Body of pancreas (tissue), 4 donors: Measurements from ENCODE around the gene CAPZA2. TPM values are rescaled to one million over a fixed set of nuclear protein-coding genes. Genes with fewer than 3 reads are reported as not detected.
A peak's percentile ranks its signal among the peaks of the same experiment; 100 is the strongest.

ENCODE experiments used
- ATAC-seq: fragments of 150-250 bp; one replicate; pipeline ENCODE4 v1.9.1; 2016
- DNase-seq, 4 donors: peaks; one replicate each; pipeline ENCODE4 v3.0.0-alpha.2; 2019
- H3K27ac ChIP-seq, 4 donors: fragments of 200-600 bp; sonication (generic); 1 replicate in 3 of 4; 2 replicates in 1 of 4; pipeline versions ENCODE4 v1.5.1 to v1.6.1; 2016 to 2019; ENCODE audit warnings: mild to moderate bottlenecking in 1 of 4, mixed read lengths in 1 of 4, moderate library complexity in 1 of 4
- H3K27me3 ChIP-seq, 2 donors: fragments of 200-600 bp; sonication (generic); one replicate each; pipeline ENCODE4 v1.6.0; 2016; ENCODE audit warnings: mild to moderate bottlenecking in 1 of 2
- H3K36me3 ChIP-seq, 2 donors: fragments of 200-600 bp; sonication (generic); replicated peaks in 1 of 2; 2 replicates each; pipeline ENCODE4 v1.5.1; 2016; ENCODE audit warnings: low read depth in 2 of 2; ENCODE audit not compliant: insufficient read depth in 1 of 2
- H3K4me1 ChIP-seq: fragments of 200-600 bp; sonication (generic); one replicate; pipeline ENCODE4 v1.6.0; 2016
- H3K4me3 ChIP-seq, 2 donors: fragments of 200-600 bp; sonication (generic); 1 replicate in 1 of 2; 2 replicates in 1 of 2; pipeline ENCODE4 v1.5.1; 2016 to 2019
- H3K9me3 ChIP-seq, 3 donors: fragments of 200-600 bp; sonication (generic); 1 replicate in 2 of 3; 2 replicates in 1 of 3; pipeline ENCODE4 v1.5.1; 2016
- POLR2A ChIP-seq, 3 donors: fragments of 450-650 bp; IDR thresholded peaks; one replicate each; pipeline ENCODE4 v1.6.1; 2016; ENCODE audit warnings: antibody characterized with exemption in 3 of 3, mild to moderate bottlenecking in 2 of 3
- WGBS, 2 donors: methylation state at CpG; one replicate each; pipeline ENCODE4 v1.1.5; 2017; 5-methylcytosine and 5-hydroxymethylcytosine counted together
- intact Hi-C: fragments of 100-400 bp; cut with DNase I; formaldehyde crosslinking; loops from one replicate; pipeline ENCODE4 v1.15.1; 2023
- total RNA-seq, 2 donors: library from RNA; depleted of rRNA; stranded (reverse); fragments of >200 nt; gene quantifications; one replicate each; pipeline ENCODE4 v1.1.0, GENCODE V29; 2016
- TF ChIP-seq, protein P1 (sequence below), 7 experiments: fragments of 450-650 bp in 4 of 7; fragments of 200-600 bp in 3 of 7; sonication (generic) in 3 of 7; IDR thresholded peaks; one replicate each; pipeline ENCODE4 v1.5.1; 2016 to 2019; ENCODE audit warnings: antibody characterized with exemption in 7 of 7

Gene CAPZA2
- total RNA-seq, 2 donors from 2014 or later: 53.1 to 53.4 TPM

GRCh38 chr7:116876664-116877442, 14.5 kb downstream of the CAPZA2 start:
- WGBS, 2 donors: 19 to 23% methylated on average over 8 of the region's 8 CpGs
- TF ChIP-seq POLR2A (IDR thresholded peaks at IDR 0.05): no peak
- TF ChIP-seq, protein P1, sequence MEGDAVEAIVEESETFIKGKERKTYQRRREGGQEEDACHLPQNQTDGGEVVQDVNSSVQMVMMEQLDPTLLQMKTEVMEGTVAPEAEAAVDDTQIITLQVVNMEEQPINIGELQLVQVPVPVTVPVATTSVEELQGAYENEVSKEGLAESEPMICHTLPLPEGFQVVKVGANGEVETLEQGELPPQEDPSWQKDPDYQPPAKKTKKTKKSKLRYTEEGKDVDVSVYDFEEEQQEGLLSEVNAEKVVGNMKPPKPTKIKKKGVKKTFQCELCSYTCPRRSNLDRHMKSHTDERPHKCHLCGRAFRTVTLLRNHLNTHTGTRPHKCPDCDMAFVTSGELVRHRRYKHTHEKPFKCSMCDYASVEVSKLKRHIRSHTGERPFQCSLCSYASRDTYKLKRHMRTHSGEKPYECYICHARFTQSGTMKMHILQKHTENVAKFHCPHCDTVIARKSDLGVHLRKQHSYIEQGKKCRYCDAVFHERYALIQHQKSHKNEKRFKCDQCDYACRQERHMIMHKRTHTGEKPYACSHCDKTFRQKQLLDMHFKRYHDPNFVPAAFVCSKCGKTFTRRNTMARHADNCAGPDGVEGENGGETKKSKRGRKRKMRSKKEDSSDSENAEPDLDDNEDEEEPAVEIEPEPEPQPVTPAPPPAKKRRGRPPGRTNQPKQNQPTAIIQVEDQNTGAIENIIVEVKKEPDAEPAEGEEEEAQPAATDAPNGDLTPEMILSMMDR (IDR thresholded peaks at IDR 0.05): no peak

DNA sequence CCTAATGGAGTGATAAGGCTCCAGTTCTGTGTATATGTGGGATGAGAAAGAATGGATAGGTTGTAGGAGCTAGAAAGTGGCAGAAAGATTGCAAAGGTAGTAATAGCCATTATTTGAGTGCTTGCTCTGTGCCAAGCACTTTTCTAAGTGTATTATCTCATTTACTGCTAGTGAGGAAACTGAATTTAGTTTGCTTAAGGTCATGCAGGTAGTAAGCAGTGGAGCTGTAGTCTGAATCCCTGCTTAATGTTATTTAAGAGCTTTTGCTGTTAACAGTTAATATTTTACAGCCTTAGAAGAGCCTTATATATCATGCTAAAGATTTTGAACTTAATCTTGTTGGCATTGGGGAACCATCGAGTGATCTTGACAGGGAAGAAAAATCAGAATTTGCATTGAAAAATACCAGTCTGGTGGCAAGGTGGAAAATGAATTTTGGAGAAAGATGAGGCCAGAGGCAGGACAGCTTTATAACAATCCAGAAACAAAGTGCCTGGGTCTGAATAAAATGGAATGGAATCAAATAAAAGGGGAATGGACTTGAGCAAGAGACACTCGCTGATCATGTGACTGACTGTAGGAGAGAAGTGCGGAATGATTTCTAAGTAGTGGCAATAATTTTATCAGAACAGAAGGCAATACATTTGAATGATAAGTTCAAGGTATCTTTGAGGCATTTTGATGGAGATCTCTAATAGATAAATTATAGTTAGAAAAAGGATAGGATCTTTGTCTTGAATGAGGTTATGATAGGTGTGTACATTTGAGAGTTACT, 15.2 kb downstream of the CAPZA2 start:
- no peak for TF ChIP-seq POLR2A (IDR thresholded peaks at IDR 0.05)
- TF ChIP-seq, protein P1 (IDR thresholded peaks at IDR 0.05): no peak
- no peaks in the 10 kb centered on the region for H3K27me3 ChIP-seq
- H3K4me1 ChIP-seq: peaks cover 34% of the 10 kb centered on the region
- intact Hi-C loops: no loop called here
- no peaks in the 10 kb centered on the region for H3K36me3 ChIP-seq
- H3K9me3 ChIP-seq: no peaks in the 10 kb centered on the region
- 77 to 79% methylated on average over 3 of the region's 3 CpGs for WGBS, 2 donors
- H3K27ac ChIP-seq: no peak overlapping the region
- DNase-seq (no peak), ATAC-seq (no peak)
- no peak overlapping the region for H3K4me3 ChIP-seq

More at GRCh38 chr7:116876664-116877442, 14.5 kb downstream of the CAPZA2 start:
- no peaks in the 10 kb centered on the region for H3K27me3 ChIP-seq
- ATAC-seq (peak; percentile 68), DNase-seq (peak; percentile 25 to 60 (median 43))
- no peak overlapping the region for H3K4me3 ChIP-seq
- peak overlapping the region in 2 of 4 donors; percentile 0 to 45 for H3K27ac ChIP-seq
- H3K36me3 ChIP-seq: no peaks in the 10 kb centered on the region
- intact Hi-C loops: no loop called here
- H3K9me3 ChIP-seq: no peaks in the 10 kb centered on the region
- peaks cover 35% of the 10 kb centered on the region for H3K4me1 ChIP-seq

- no peak overlapping the region for H3K27ac ChIP-seq
- no peaks in the 10 kb centered on the region for H3K9me3 ChIP-seq
- WGBS, 2 donors: 98 to 99% methylated on average over 3 of the region's 3 CpGs
- intact Hi-C loops: no loop called here
- H3K4me1 ChIP-seq: no peaks in the 10 kb centered on the region
- H3K36me3 ChIP-seq: no peaks in the 10 kb centered on the region
- TF ChIP-seq, protein P1 (IDR thresholded peaks at IDR 0.05): no peak
- no peak for TF ChIP-seq POLR2A (IDR thresholded peaks at IDR 0.05)
- H3K27me3 ChIP-seq: no peaks in the 10 kb centered on the region
- no peak for DNase-seq
- H3K4me3 ChIP-seq: no peak overlapping the region
- ATAC-seq: no peak
These were observed 22.3 kb downstream of the CAPZA2 start for GRCh38 chr7:116884691-116885090.

- intact Hi-C loops: no loop called here
- DNase-seq (no peak), ATAC-seq (no peak)
- H3K36me3 ChIP-seq: no peaks in the 10 kb centered on the region
- H3K27me3 ChIP-seq: no peaks in the 10 kb centered on the region
- no peaks in the 10 kb centered on the region for H3K9me3 ChIP-seq
- no peaks in the 10 kb centered on the region for H3K4me1 ChIP-seq
- TF ChIP-seq, protein P1 (IDR thresholded peaks at IDR 0.05): no peak
- no peak for TF ChIP-seq POLR2A (IDR thresholded peaks at IDR 0.05)
- H3K27ac ChIP-seq: no peak overlapping the region
- no peak overlapping the region for H3K4me3 ChIP-seq
- 64 to 66% methylated on average over 2 of the region's 2 CpGs for WGBS, 2 donors
These were observed 23.3 kb downstream of the CAPZA2 start for GRCh38 chr7:116885724-116886123.
